ENCODE measurements around the gene GPC2.

The GPC2 gene

GRCh38 chr7:100127866-100128636, 49.1 kb downstream of the GPC2 start:
- no peak for TF ChIP-seq CTCF (IDR thresholded peaks at IDR 0.05; ENCODE audit: insufficient read depth, low read depth, low read length, missing control alignments)
- DNase-seq (ENCODE audit: low read depth): peak; percentile 37
- peak overlapping the region; percentile 96 for H3K4me3 ChIP-seq (ENCODE audit: low read depth, low read length)

GRCh38 chr7:100126931-100127865, 50.0 kb downstream of the GPC2 start, which contains the start of gene MBLAC1:
Gene MBLAC1, plus strand, starts transcription at chr7:100126967. Its CDS starts 429 bp downstream, at chr7:100127396.
- H3K4me3 ChIP-seq (ENCODE audit: low read depth, low read length): peak within 1 kb of the TSS; percentile 96
- peak; percentile 97 for DNase-seq (ENCODE audit: low read depth)
- no peak for TF ChIP-seq CTCF (IDR thresholded peaks at IDR 0.05; ENCODE audit: insufficient read depth, low read depth, low read length, missing control alignments)

GRCh38 chr7:100126239-100126930, 50.8 kb downstream of the GPC2 start:
- H3K4me3 ChIP-seq (ENCODE audit: low read depth, low read length): peak overlapping the region; percentile 96
- DNase-seq (ENCODE audit: low read depth): no peak
- no peak for TF ChIP-seq CTCF (IDR thresholded peaks at IDR 0.05; ENCODE audit: insufficient read depth, low read depth, low read length, missing control alignments)

GRCh38 chr7:100124301-100125230, 52.6 kb downstream of the GPC2 start:
- H3K4me3 ChIP-seq (ENCODE audit: low read depth, low read length): no peak overlapping the region
- no peak for DNase-seq (ENCODE audit: low read depth)
- TF ChIP-seq CTCF (IDR thresholded peaks at IDR 0.05; ENCODE audit: insufficient read depth, low read depth, low read length, missing control alignments): no peak

GRCh38 chr7:100122568-100122967, 54.6 kb downstream of the GPC2 start:
- H3K4me3 ChIP-seq (ENCODE audit: low read depth, low read length): no peak overlapping the region
- TF ChIP-seq CTCF (IDR thresholded peaks at IDR 0.05; ENCODE audit: insufficient read depth, low read depth, low read length, missing control alignments): no peak
- DNase-seq (ENCODE audit: low read depth): no peak

- TF ChIP-seq CTCF (IDR thresholded peaks at IDR 0.05; ENCODE audit: insufficient read depth, low read depth, low read length, missing control alignments): no peak
- H3K4me3 ChIP-seq (ENCODE audit: low read depth, low read length): no peak overlapping the region
- DNase-seq (ENCODE audit: low read depth): no peak
Observed at GRCh38 chr7:100122067-100122466, 55.1 kb downstream of the GPC2 start.

All from GM12865 (cell line).